ENCODE data around the gene CAPRIN2. TPM values are rescaled to one million over a fixed set of nuclear protein-coding genes. Genes with fewer than 3 reads are reported as not detected.

CAPRIN2 gene
- total RNA-seq, 1 donor from 2014 or later, result 30.2 TPM

DNA sequence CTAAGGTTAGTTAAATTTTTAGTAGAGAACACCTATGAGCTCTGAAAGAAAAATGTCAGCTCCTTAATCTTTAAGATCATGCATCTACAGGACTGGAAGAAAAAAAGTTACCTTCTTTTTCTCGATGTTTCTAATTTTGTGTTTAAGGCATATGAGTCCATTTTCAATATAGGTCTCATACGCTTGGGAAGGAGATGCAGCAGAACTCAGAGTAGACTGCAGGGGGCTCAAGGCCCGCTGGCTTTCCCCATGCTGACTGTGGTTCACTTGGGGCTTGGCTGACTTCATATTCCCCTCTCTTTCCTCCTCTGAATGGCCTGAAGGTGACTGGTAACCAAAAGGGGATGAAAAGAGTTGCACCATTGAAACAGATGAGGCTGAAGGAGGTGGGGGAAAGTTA is 1.5 kb downstream of the CAPRIN2 start:
- Histone ChIP-seq H3K36me3 (ENCODE audit: control insufficient read depth, insufficient read depth, low read length) (no peaks in the 10 kb centered on the region), H3K4me3 (ENCODE audit: low read depth, low read length) (peak overlapping the region; percentile 79), H3K27me3 (ENCODE audit: control insufficient read depth, insufficient read depth, low read length) (no peaks in the 10 kb centered on the region)
- DNase-seq (ENCODE audit: low read depth), result no peak
- TF ChIP-seq, protein P1, sequence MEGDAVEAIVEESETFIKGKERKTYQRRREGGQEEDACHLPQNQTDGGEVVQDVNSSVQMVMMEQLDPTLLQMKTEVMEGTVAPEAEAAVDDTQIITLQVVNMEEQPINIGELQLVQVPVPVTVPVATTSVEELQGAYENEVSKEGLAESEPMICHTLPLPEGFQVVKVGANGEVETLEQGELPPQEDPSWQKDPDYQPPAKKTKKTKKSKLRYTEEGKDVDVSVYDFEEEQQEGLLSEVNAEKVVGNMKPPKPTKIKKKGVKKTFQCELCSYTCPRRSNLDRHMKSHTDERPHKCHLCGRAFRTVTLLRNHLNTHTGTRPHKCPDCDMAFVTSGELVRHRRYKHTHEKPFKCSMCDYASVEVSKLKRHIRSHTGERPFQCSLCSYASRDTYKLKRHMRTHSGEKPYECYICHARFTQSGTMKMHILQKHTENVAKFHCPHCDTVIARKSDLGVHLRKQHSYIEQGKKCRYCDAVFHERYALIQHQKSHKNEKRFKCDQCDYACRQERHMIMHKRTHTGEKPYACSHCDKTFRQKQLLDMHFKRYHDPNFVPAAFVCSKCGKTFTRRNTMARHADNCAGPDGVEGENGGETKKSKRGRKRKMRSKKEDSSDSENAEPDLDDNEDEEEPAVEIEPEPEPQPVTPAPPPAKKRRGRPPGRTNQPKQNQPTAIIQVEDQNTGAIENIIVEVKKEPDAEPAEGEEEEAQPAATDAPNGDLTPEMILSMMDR (IDR thresholded peaks at IDR 0.05; ENCODE audit: insufficient read depth, low read length, poor library complexity, severe bottlenecking), result peak; percentile 52

DNA sequence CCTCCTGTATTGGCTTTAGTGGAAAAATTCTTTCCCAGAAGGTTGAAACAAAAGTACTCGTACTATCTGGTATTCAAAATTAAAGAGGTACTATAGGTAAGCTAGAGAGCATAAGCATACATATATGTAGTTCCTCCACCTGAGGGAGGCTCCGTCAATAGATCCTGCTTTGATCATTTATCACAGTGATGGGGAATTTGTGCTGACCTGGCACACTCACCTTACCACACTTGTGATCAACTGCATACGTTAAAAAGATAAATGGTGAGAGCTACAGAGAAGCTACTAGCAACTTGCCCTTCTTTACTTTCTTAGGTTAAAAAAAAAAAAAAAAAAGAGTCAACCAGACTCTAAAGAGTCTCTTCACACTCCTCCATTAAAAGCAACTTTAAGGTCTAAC is 2.5 kb downstream of the CAPRIN2 start:
- Histone ChIP-seq H3K4me3 (ENCODE audit: low read depth, low read length) (no peak overlapping the region), H3K27me3 (ENCODE audit: control insufficient read depth, insufficient read depth, low read length) (no peaks in the 10 kb centered on the region), H3K36me3 (ENCODE audit: control insufficient read depth, insufficient read depth, low read length) (no peaks in the 10 kb centered on the region)
- no peak for DNase-seq (ENCODE audit: low read depth)
- TF ChIP-seq, protein P1 (IDR thresholded peaks at IDR 0.05; ENCODE audit: insufficient read depth, low read length, poor library complexity, severe bottlenecking), result no peak

DNA sequence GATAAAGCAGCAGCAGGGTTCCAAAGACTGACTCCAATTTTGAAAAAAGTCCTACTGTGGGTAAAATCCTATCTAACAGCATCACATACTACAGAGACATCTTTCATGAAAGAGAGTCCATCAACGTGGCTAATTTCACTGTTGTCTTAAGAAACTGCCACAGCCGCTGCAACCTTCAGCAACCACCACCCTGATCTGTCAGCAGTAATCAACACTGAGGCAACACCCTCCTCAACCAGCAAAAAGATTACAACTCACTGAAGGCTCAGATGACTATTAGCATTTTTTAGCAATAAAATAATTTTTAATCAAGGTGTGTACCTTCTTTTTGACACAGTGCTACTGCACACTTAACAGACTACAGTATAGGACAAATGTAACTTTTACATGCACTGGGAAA is 6.6 kb downstream of the CAPRIN2 start:
- TF ChIP-seq, protein P1 (IDR thresholded peaks at IDR 0.05; ENCODE audit: insufficient read depth, low read length, poor library complexity, severe bottlenecking), result no peak
- no peak for DNase-seq (ENCODE audit: low read depth)
- H3K36me3 ChIP-seq (ENCODE audit: control insufficient read depth, insufficient read depth, low read length), result no peaks in the 10 kb centered on the region
- no peak overlapping the region for H3K4me3 ChIP-seq (ENCODE audit: low read depth, low read length)
- no peaks in the 10 kb centered on the region for H3K27me3 ChIP-seq (ENCODE audit: control insufficient read depth, insufficient read depth, low read length)

DNA sequence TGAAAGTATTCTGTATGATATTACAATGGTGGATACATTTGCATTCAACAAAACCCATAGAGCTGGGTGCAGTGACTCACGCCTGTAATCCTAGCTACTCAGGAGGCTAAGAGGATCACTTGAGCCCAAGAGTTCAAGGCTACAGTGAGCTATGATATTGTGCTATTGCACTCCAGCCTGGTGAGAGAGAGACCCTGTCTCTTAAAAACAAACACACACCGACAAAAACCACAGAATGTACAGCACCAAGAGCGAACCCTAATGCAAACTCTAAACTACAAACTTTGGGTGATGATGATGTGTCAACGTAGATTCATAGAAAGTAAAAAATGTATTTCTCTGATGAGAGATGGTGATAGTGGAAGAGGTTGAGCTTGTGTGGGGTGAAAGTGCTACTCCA is 8.6 kb downstream of the CAPRIN2 start:
- no peaks in the 10 kb centered on the region for H3K27me3 ChIP-seq (ENCODE audit: control insufficient read depth, insufficient read depth, low read length)
- TF ChIP-seq, protein P1 (IDR thresholded peaks at IDR 0.05; ENCODE audit: insufficient read depth, low read length, poor library complexity, severe bottlenecking), result no peak
- DNase-seq (ENCODE audit: low read depth), result no peak
- H3K36me3 ChIP-seq (ENCODE audit: control insufficient read depth, insufficient read depth, low read length), result no peaks in the 10 kb centered on the region
- H3K4me3 ChIP-seq (ENCODE audit: low read depth, low read length), result no peak overlapping the region

DNA sequence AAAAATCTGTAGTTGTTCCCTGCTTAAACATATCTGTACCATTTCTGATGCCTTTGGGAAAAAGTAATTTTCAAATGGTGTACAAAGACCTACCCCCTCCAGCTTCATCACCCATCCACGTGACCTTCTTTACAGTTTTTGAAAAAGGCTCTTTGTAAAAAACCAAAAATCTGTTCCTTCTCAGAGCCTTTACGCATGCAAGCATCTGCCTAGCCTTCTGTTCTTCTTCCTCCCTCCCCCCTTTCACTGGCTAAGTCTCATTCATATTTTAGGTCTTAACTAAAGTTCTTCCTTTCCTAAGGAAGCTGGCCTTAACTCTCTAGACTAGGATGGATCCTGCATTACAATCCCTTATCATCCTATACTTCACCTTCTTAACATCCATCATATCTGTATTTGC is 10.4 kb downstream of the CAPRIN2 start:
- no peak overlapping the region for H3K4me3 ChIP-seq (ENCODE audit: low read depth, low read length)
- H3K27me3 ChIP-seq (ENCODE audit: control insufficient read depth, insufficient read depth, low read length), result no peaks in the 10 kb centered on the region
- no peaks in the 10 kb centered on the region for H3K36me3 ChIP-seq (ENCODE audit: control insufficient read depth, insufficient read depth, low read length)
- DNase-seq (ENCODE audit: low read depth), result no peak
- TF ChIP-seq, protein P1 (IDR thresholded peaks at IDR 0.05; ENCODE audit: insufficient read depth, low read length, poor library complexity, severe bottlenecking), result no peak

DNA sequence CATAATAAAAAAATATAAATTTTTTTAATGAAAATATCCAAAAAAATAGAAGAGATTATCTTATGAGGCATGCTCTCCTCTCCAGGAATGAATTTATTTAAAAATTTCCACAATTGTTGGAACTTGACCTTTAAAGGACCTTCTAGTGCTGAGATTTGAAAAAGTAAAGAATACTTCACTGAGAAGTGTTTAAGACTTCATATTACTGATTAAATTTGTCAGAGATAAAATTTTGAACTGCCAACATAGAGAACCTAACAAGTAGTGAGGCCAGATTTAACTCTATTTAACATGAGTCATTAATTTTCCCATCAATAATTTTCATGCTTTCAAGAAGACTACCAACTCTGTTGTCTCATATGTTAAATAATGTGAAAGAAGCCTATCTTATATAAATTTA is 14.5 kb downstream of the CAPRIN2 start:
- Histone ChIP-seq H3K27me3 (ENCODE audit: control insufficient read depth, insufficient read depth, low read length) (no peaks in the 10 kb centered on the region), H3K36me3 (ENCODE audit: control insufficient read depth, insufficient read depth, low read length) (no peaks in the 10 kb centered on the region), H3K4me3 (ENCODE audit: low read depth, low read length) (no peak overlapping the region)
- DNase-seq (ENCODE audit: low read depth), result no peak
- TF ChIP-seq, protein P1 (IDR thresholded peaks at IDR 0.05; ENCODE audit: insufficient read depth, low read length, poor library complexity, severe bottlenecking), result no peak
